Measurements from ENCODE around the gene ADGRL3.
A peak's percentile ranks its signal among the peaks of the same experiment; 100 is the strongest.

The ADGRL3 gene

DNA sequence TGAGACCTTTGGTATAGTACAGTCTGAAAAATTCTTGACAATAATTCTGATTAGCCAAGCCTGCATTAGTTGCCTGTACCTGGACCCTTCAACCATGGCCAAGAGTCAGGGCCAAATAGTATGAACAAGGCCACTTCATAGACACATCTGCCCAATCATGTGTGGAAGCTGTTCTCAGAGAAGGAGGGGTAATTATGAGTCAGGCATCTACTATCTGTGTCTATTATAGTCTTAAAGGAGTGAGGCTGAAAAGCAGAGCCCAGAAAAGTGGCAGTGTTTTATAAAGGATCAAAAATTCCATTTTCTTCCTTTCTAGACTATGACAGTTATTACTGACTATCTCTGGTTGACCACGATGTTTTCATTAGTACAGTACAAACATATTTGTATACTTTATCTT is 5.0 kb upstream of the ADGRL3 start:
- TF ChIP-seq CTCF (IDR thresholded peaks at IDR 0.05; ENCODE audit: extremely low read depth, insufficient read depth, missing control alignments): no peak
- in situ Hi-C loops (cut with MboI; ENCODE audit: low pct_unique_long_range_greater_than_20kb, low sequenced_read_pairs, unreplicated experiment): no loop called here
- DNase-seq (ENCODE audit: low spot score): no peak

DNA sequence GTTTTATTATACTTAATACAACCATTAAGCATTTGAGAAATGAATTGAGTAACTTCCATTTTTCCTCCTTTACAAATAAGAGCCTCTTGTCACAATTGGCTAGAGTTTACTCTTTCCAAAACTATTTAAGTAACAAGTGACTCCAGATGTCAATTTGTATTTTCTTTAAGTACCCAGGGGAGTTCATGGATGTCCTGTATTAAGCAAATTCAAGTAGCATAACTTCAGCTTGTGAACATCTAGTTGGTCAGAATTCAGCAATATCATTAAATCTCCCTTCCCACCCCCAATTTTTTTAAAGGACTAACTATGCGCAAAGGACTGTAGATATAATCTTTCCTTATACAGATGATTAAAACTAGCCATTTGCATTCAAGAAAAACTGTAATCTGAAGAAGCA is 1.4 kb upstream of the ADGRL3 start:
- no peak for TF ChIP-seq CTCF (IDR thresholded peaks at IDR 0.05; ENCODE audit: extremely low read depth, insufficient read depth, missing control alignments)
- DNase-seq (ENCODE audit: low spot score): no peak
- in situ Hi-C loops (cut with MboI; ENCODE audit: low pct_unique_long_range_greater_than_20kb, low sequenced_read_pairs, unreplicated experiment): no loop called here

- no peak for TF ChIP-seq CTCF (IDR thresholded peaks at IDR 0.05; ENCODE audit: extremely low read depth, insufficient read depth, missing control alignments)
- in situ Hi-C loops (cut with MboI; ENCODE audit: low pct_unique_long_range_greater_than_20kb, low sequenced_read_pairs, unreplicated experiment): no loop called here
Observed at GRCh38 chr4:61199873-61200186, 296 bp upstream of the ADGRL3 start.

DNA sequence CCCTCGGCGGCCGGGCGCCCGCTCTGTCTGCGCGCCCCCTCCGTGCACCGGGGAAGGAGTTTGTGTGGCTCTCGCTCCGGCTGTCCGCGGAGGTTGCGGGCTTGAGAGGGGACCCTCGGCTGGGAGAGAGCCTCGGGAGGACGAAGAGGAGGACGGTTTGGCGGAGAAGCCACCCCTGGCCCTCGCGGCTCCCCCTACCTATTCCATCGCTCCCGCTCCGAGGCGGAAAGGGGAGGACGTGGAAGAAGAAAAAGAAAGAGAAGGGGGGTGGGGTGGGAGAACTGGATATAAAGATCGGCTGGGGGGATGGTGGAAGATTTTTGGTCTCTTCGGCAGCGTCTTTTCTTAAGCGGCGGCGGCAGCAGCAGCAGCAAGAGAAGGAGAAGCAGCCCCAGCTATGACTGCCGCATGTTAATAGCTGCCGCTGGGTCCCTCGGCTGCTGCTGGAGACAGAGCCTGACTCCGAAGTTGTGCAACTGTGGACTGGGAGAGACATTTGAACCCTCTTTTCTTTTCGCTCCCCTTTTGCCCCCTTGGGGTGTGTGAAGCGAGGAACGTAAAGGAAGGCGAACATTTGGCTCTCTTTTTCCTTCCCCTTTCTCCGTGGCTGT is 895 bp downstream of the ADGRL3 start:
- DNase-seq (ENCODE audit: low spot score): peak; percentile 36
- in situ Hi-C loops (cut with MboI; ENCODE audit: low pct_unique_long_range_greater_than_20kb, low sequenced_read_pairs, unreplicated experiment): no loop called here
- TF ChIP-seq CTCF (IDR thresholded peaks at IDR 0.05; ENCODE audit: extremely low read depth, insufficient read depth, missing control alignments): no peak

More at GRCh38 chr4:61199873-61200186, 296 bp upstream of the ADGRL3 start:
- DNase-seq (ENCODE audit: low spot score): no peak

DNA sequence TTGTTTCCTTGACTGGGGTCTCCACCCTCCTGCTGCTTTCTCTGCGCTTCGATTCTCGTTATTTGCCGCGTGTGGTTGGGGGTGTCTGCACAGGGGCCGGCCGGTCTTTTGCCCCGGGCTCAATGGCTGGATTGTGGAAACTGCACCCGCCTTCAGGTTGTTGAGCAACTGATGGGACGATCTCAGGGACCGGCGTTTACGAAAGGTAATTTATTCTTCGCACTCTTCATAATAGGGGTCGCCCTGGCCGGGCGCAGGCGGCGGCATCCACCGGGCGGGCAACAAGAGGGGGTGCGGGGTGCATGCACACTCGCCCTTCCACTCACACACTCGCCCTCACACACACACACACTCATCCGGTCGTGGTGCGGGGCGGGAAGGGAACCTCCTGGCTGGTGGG is 1.4 kb downstream of the ADGRL3 start:
- peak; percentile 28 for DNase-seq (ENCODE audit: low spot score)
- TF ChIP-seq CTCF (IDR thresholded peaks at IDR 0.05; ENCODE audit: extremely low read depth, insufficient read depth, missing control alignments): no peak
- in situ Hi-C loops (cut with MboI; ENCODE audit: low pct_unique_long_range_greater_than_20kb, low sequenced_read_pairs, unreplicated experiment): no loop called here

- peak; percentile 22 for DNase-seq (ENCODE audit: low spot score)
- TF ChIP-seq CTCF (IDR thresholded peaks at IDR 0.05; ENCODE audit: extremely low read depth, insufficient read depth, missing control alignments): no peak
- in situ Hi-C loops (cut with MboI; ENCODE audit: low pct_unique_long_range_greater_than_20kb, low sequenced_read_pairs, unreplicated experiment): no loop called here
Observed at GRCh38 chr4:61201961-61202637, 2.0 kb downstream of the ADGRL3 start.
